H9 (cell line): ENCODE results near the gene ABHD5. TPM values are rescaled to one million over a fixed set of nuclear protein-coding genes. Genes with fewer than 3 reads are reported as not detected.

Experiments used
- DNase-seq: peaks from one replicate; pipeline ENCODE4 v3.0.0-alpha.2; 2017
- H2AFZ ChIP-seq: one replicate; pipeline ENCODE4 v1.6.1; 2013; ENCODE audit warnings: mild to moderate bottlenecking, low read length, control low read depth, moderate library complexity
- H2AK5ac ChIP-seq: 2 replicates; pipeline ENCODE4 v1.6.1; 2013; ENCODE audit warnings: low read length, control low read depth, mixed read lengths; ENCODE audit not compliant: insufficient read length
- H2BK120ac ChIP-seq: one replicate; pipeline ENCODE4 v1.6.1; 2013; ENCODE audit warnings: low read depth, mild to moderate bottlenecking, low read length, control low read depth, inconsistent platforms; ENCODE audit not compliant: poor library complexity, severe bottlenecking
- H2BK12ac ChIP-seq: 2 replicates; pipeline ENCODE4 v1.6.1; 2013; ENCODE audit warnings: low read length, control low read depth, mixed read lengths, low read depth; ENCODE audit not compliant: insufficient read length
- H2BK15ac ChIP-seq: 2 replicates; pipeline ENCODE4 v1.6.1; 2013; ENCODE audit warnings: low read depth, low read length, control low read depth
- H2BK20ac ChIP-seq: one replicate; pipeline ENCODE4 v1.6.1; 2013; ENCODE audit warnings: low read depth, mild to moderate bottlenecking, low read length, control low read depth, inconsistent platforms; ENCODE audit not compliant: poor library complexity, severe bottlenecking
- H2BK5ac ChIP-seq: 2 replicates; pipeline ENCODE4 v1.6.1; 2013; ENCODE audit warnings: low read length, control low read depth, mixed read lengths; ENCODE audit not compliant: insufficient read length
- H3K14ac ChIP-seq: 2 replicates; pipeline ENCODE4 v1.6.1; 2013; ENCODE audit warnings: low read length, control low read depth; ENCODE audit not compliant: insufficient read depth
- H3K18ac ChIP-seq: 2 replicates; pipeline ENCODE4 v1.6.1; 2013; ENCODE audit warnings: low read depth, mild to moderate bottlenecking, mixed read lengths, low read length, control low read depth; ENCODE audit not compliant: insufficient read length
- H3K23ac ChIP-seq: 2 replicates; pipeline ENCODE4 v1.6.1; 2013; ENCODE audit warnings: low read length, control low read depth, mixed read lengths, low read depth; ENCODE audit not compliant: insufficient read length
- H3K23me2 ChIP-seq: 2 replicates; pipeline ENCODE4 v1.6.1; 2013; ENCODE audit warnings: low read depth, mild to moderate bottlenecking, mixed read lengths, low read length, control low read depth; ENCODE audit not compliant: insufficient read length, poor library complexity, severe bottlenecking
- H3K27ac ChIP-seq: 2 replicates; pipeline ENCODE4 v1.5.1; 2013; ENCODE audit warnings: low read length, control low read depth, mixed read lengths, low read depth; ENCODE audit not compliant: insufficient read length
- H3K27me3 ChIP-seq: 2 replicates; pipeline ENCODE4 v1.6.1; 2013; ENCODE audit warnings: low read length, control low read depth, inconsistent platforms; ENCODE audit not compliant: insufficient read depth
- H3K4ac ChIP-seq: 2 replicates; pipeline ENCODE4 v1.6.1; 2013; ENCODE audit warnings: low read depth, mild to moderate bottlenecking, control low read depth, inconsistent platforms, low read length, moderate library complexity
- H3K4me1 ChIP-seq: 2 replicates; pipeline ENCODE4 v1.6.1; 2013; ENCODE audit warnings: low read length, control low read depth, inconsistent platforms; ENCODE audit not compliant: insufficient read depth
- H3K4me2 ChIP-seq: 2 replicates; pipeline ENCODE4 v1.6.1; 2013; ENCODE audit warnings: low read length, control low read depth, mixed read lengths; ENCODE audit not compliant: insufficient read length, insufficient read depth
- H3K56ac ChIP-seq: 2 replicates; pipeline ENCODE4 v1.6.1; 2013; ENCODE audit warnings: low read depth, mild to moderate bottlenecking, mixed read lengths, low read length, control low read depth; ENCODE audit not compliant: insufficient read length
- H3K79me1 ChIP-seq: 2 replicates; pipeline ENCODE4 v1.6.1; 2013; ENCODE audit warnings: low read depth, mild to moderate bottlenecking, moderate library complexity, low read length, control low read depth, inconsistent platforms; ENCODE audit not compliant: insufficient read depth, poor library complexity, severe bottlenecking
- H3K79me2 ChIP-seq: 2 replicates; pipeline ENCODE4 v1.6.1; 2013; ENCODE audit warnings: low read length, control low read depth, inconsistent platforms; ENCODE audit not compliant: insufficient read depth
- H3K9ac ChIP-seq: 2 replicates; pipeline ENCODE4 v1.6.1; 2013; ENCODE audit warnings: low read length, control low read depth, mixed read lengths; ENCODE audit not compliant: insufficient read length; ENCODE audit errors: extremely low read depth
- H3K9me3 ChIP-seq: one replicate; pipeline ENCODE4 v1.6.1; 2013; ENCODE audit warnings: low read depth, low read length, inconsistent platforms; ENCODE audit not compliant: control insufficient read depth
- H3T11ph ChIP-seq: one replicate; pipeline ENCODE4 v1.6.1; 2013; ENCODE audit warnings: mild to moderate bottlenecking, low read length, control low read depth, inconsistent platforms
- H4K20me1 ChIP-seq: one replicate; pipeline ENCODE4 v1.6.1; 2013; ENCODE audit not compliant: control insufficient read depth, insufficient read length, insufficient read depth
- H4K5ac ChIP-seq: 2 replicates; pipeline ENCODE4 v1.6.1; 2013; ENCODE audit warnings: low read depth, mild to moderate bottlenecking, mixed read lengths, low read length, control low read depth; ENCODE audit not compliant: insufficient read length
- H4K8ac ChIP-seq: replicated peaks from 2 replicates; pipeline ENCODE4 v1.6.1; 2013; ENCODE audit warnings: low read length, control low read depth, mixed read lengths, low read depth; ENCODE audit not compliant: insufficient read length
- H4K91ac ChIP-seq: 2 replicates; pipeline ENCODE4 v1.6.1; 2013; ENCODE audit warnings: low read depth, mild to moderate bottlenecking, moderate library complexity, mixed read lengths, low read length, control low read depth; ENCODE audit not compliant: insufficient read length
- H3K27ac Mint-ChIP-seq, 3 experiments: 2 replicates in 2 of 3; 3 replicates in 1 of 3; pipeline ENCODE4 v1.8.0; 2020 to 2021; ENCODE audit warnings: mixed read lengths in 3 of 3, mild to moderate bottlenecking in 1 of 3, moderate library complexity in 1 of 3
- H3K27me3 Mint-ChIP-seq: 2 replicates; pipeline ENCODE4 v1.8.0; 2021; ENCODE audit warnings: low read depth, mild to moderate bottlenecking, moderate library complexity, mixed read lengths
- H3K36me3 Mint-ChIP-seq, 3 experiments: 2 replicates in 2 of 3; 3 replicates in 1 of 3; pipeline ENCODE4 v1.8.0; 2020 to 2021; ENCODE audit warnings: low read depth in 3 of 3, mixed read lengths in 3 of 3; ENCODE audit not compliant: insufficient read depth in 1 of 3
- H3K4me1 Mint-ChIP-seq, 2 experiments: 2 replicates each; pipeline ENCODE4 v1.8.0; 2020; ENCODE audit warnings: mixed read lengths in 2 of 2
- H3K4me3 Mint-ChIP-seq, 2 experiments: 2 replicates in 1 of 2; 3 replicates in 1 of 2; pipeline ENCODE4 v1.8.0; 2020 to 2021; ENCODE audit warnings: mild to moderate bottlenecking in 2 of 2, mixed read lengths in 2 of 2, moderate library complexity in 1 of 2
- H3K9me3 Mint-ChIP-seq, 2 experiments: 2 replicates in 1 of 2; 3 replicates in 1 of 2; pipeline ENCODE4 v1.8.0; 2020; ENCODE audit warnings: mild to moderate bottlenecking in 2 of 2, mixed read lengths in 2 of 2, moderate library complexity in 1 of 2
- WGBS: extraction: QIAGEN DNeasy Blood & Tissue Kit; methylation state at CpG from one replicate; pipeline ENCODE4 v1.1.7; 2013; ENCODE audit warnings: missing lambda C conversion rate, low lambda C conversion rate, mixed read lengths; ENCODE audit not compliant: insufficient read length; ENCODE audit errors: extremely low coverage; 5-methylcytosine and 5-hydroxymethylcytosine counted together
- total RNA-seq: library from RNA; stranded (reverse); gene quantifications from 2 replicates; pipeline ENCODE4 v1.2.1, GENCODE V29; 2021
- TF ChIP-seq, protein P1 (sequence below): fragments of 200-600 bp; sonication (generic); conservative IDR thresholded peaks from 3 replicates; pipeline ENCODE4 v1.8.0; 2021; ENCODE audit warnings: antibody characterized with exemption, mild to moderate bottlenecking

ABHD5 gene
- total RNA-seq, 1 experiment from 2014 or later = 13.1 TPM

DNA sequence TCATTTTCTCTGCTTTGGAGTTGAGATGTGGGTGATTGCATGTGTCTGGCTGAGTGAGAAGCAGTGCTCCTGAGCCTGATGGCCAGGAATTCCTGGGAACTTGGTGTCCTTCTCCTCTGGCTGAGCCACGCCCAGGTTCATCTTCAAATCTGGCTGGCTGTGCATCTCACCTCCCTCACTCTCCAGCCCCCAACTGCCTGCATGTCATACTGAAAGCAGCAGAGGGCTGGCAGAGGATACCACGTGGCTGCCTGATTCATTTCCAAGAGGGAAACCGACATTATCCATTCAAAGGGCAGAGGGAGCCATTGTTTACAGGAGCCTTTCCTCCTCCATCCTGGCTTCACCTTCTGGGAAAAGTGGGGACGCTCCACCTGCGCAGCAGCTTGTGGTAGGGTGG is 57.4 kb downstream of the ABHD5 start:
- Histone ChIP-seq H3K9me3 (peaks cover 7% of the 10 kb centered on the region), H4K20me1 (no peaks in the 10 kb centered on the region), H2BK120ac (no peak overlapping the region), H2BK20ac (no peak overlapping the region), H3K27ac (no peak overlapping the region), H3K18ac (no peak overlapping the region), H4K91ac (no peak overlapping the region), H2BK15ac (no peak overlapping the region), H3K56ac (no peak overlapping the region), H2BK12ac (no peak overlapping the region), H3T11ph (no peak overlapping the region), H3K23ac (no peak overlapping the region), H2BK5ac (no peak overlapping the region), H3K4me2 (no peak overlapping the region), H2AFZ (peak overlapping the region; percentile 1), H3K4me1 (no peaks in the 10 kb centered on the region), H3K79me2 (no peaks in the 10 kb centered on the region), H4K5ac (no peak overlapping the region), H4K8ac (no peak overlapping the region), H3K79me1 (no peaks in the 10 kb centered on the region), H3K27me3 (no peaks in the 10 kb centered on the region), H2AK5ac (no peak overlapping the region), H3K23me2 (no peaks in the 10 kb centered on the region), H3K4ac (no peak overlapping the region), H3K9ac (no peak overlapping the region), H3K14ac (no peak overlapping the region; the same call in 1 of the 2 replicates)
- H3K36me3 Mint-ChIP-seq = peaks cover 6 to 14% (median 7%) of the 10 kb centered on the region in 3 experiments
- no peak for DNase-seq
- H3K27ac Mint-ChIP-seq = no peak overlapping the region
- peaks cover 3% of the 10 kb centered on the region; the same call in 1 of the 2 replicates for H3K27me3 Mint-ChIP-seq
- H3K4me3 Mint-ChIP-seq = no peak overlapping the region
- peaks cover 8 to 14% of the 10 kb centered on the region in 2 experiments for H3K4me1 Mint-ChIP-seq
- TF ChIP-seq, protein P1, sequence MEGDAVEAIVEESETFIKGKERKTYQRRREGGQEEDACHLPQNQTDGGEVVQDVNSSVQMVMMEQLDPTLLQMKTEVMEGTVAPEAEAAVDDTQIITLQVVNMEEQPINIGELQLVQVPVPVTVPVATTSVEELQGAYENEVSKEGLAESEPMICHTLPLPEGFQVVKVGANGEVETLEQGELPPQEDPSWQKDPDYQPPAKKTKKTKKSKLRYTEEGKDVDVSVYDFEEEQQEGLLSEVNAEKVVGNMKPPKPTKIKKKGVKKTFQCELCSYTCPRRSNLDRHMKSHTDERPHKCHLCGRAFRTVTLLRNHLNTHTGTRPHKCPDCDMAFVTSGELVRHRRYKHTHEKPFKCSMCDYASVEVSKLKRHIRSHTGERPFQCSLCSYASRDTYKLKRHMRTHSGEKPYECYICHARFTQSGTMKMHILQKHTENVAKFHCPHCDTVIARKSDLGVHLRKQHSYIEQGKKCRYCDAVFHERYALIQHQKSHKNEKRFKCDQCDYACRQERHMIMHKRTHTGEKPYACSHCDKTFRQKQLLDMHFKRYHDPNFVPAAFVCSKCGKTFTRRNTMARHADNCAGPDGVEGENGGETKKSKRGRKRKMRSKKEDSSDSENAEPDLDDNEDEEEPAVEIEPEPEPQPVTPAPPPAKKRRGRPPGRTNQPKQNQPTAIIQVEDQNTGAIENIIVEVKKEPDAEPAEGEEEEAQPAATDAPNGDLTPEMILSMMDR = no peak
- H3K9me3 Mint-ChIP-seq = peaks cover 15 to 16% of the 10 kb centered on the region in 2 experiments
- WGBS = no CpG with 5 or more reads among the region's 5 CpGs
